Forelimb muscle (tissue), 1 donor: Measurements from ENCODE around the gene PARS2. TPM values are rescaled to one million over a fixed set of nuclear protein-coding genes. Genes with fewer than 3 reads are reported as not detected.

Experiments used
- DNase-seq: peaks from one replicate; pipeline ENCODE4 v3.0.0-alpha.2; 2013; ENCODE audit warnings: low read depth
- polyA plus RNA-seq: library from polyadenylated mRNA; unstranded; fragments of 120-200 nt; gene quantifications from one replicate; pipeline ENCODE4 v1.2.1, GENCODE V29; 2013; ENCODE audit not compliant: insufficient read length

The PARS2 gene
- polyA plus RNA-seq, 1 donor, result 3.8 TPM

GRCh38 chr1:54736685-54737084 is 27.6 kb downstream of the PARS2 start:
- no peak for DNase-seq

GRCh38 chr1:54728027-54728426 is 36.3 kb downstream of the PARS2 start:
- no peak for DNase-seq

- no peak for DNase-seq
Measured at GRCh38 chr1:54724771-54725170, 39.6 kb downstream of the PARS2 start.

- DNase-seq, result no peak
Measured at GRCh38 chr1:54723985-54724384, 40.3 kb downstream of the PARS2 start.

GRCh38 chr1:54721719-54722118 is 42.6 kb downstream of the PARS2 start:
- no peak for DNase-seq

GRCh38 chr1:54716299-54717047 is 47.9 kb downstream of the PARS2 start:
- DNase-seq, result no peak

GRCh38 chr1:54715493-54716298 is 48.6 kb downstream of the PARS2 start, which contains the start of gene TTC4:
Gene TTC4 (plus strand): TSS chr1:54715861. CDS start chr1:54715909, 48 bp downstream.
- DNase-seq, result peak; percentile 26

GRCh38 chr1:54714881-54715492 is 49.3 kb downstream of the PARS2 start:
- DNase-seq, result no peak

GRCh38 chr1:54711536-54711935 is 52.8 kb downstream of the PARS2 start:
- no peak for DNase-seq

GRCh38 chr1:54710841-54711240 is 53.5 kb downstream of the PARS2 start:
- no peak for DNase-seq

GRCh38 chr1:54710434-54710833 is 53.9 kb downstream of the PARS2 start:
- DNase-seq, result no peak

GRCh38 chr1:54709547-54710292 is 54.6 kb downstream of the PARS2 start:
- DNase-seq, result no peak

- no peak for DNase-seq
Measured at GRCh38 chr1:54708385-54708784, 55.9 kb downstream of the PARS2 start.

Other genes starting within 250 kb of the PARS2 start
- gene ACOT11, start 216.3 kb downstream of the PARS2 start, polyA plus RNA-seq, result 5.1 TPM
- 0.34 TPM for gene FAM151A, start 141.0 kb downstream of the PARS2 start, polyA plus RNA-seq
- gene MROH7, start 122.7 kb downstream of the PARS2 start, polyA plus RNA-seq, result 6.0 TPM
- gene TTC4, start 48.7 kb downstream of the PARS2 start, polyA plus RNA-seq, result 27.6 TPM
- gene TTC22, start 36.8 kb upstream of the PARS2 start, polyA plus RNA-seq, result 0.05 TPM
- gene DHCR24, start 122.7 kb upstream of the PARS2 start, polyA plus RNA-seq, result 19.2 TPM
- not detected for gene TMEM61, start 216.1 kb upstream of the PARS2 start, polyA plus RNA-seq
- gene BSND, start 234.4 kb upstream of the PARS2 start, polyA plus RNA-seq, result 0.04 TPM